Loucy (cell line): ENCODE measurements around the gene AMOTL2.

Experiments
- H2AFZ ChIP-seq: fragments of 200-600 bp; sonication (generic); 2 replicates; pipeline ENCODE4 v1.6.0; 2016; ENCODE audit warnings: antibody characterized with exemption, mild to moderate bottlenecking, low read length, moderate library complexity
- H3F3A ChIP-seq: fragments of 200-600 bp; 2 replicates; pipeline ENCODE4 v1.6.0; 2016; ENCODE audit warnings: antibody characterized with exemption, low read depth, mild to moderate bottlenecking
- H3K27me3 ChIP-seq: fragments of 200-600 bp; sonication (generic); 2 replicates; pipeline ENCODE4 v1.6.1; 2014; ENCODE audit warnings: low read length, mild to moderate bottlenecking; ENCODE audit not compliant: insufficient read depth, poor library complexity, severe bottlenecking
- H3K36me3 ChIP-seq: fragments of 200-600 bp; sonication (generic); 2 replicates; pipeline ENCODE4 v1.6.1; 2016; ENCODE audit warnings: low read length; ENCODE audit not compliant: insufficient read depth
- H3K4me1 ChIP-seq: fragments of 200-600 bp; sonication (generic); 2 replicates; pipeline ENCODE4 v1.5.1; 2014; ENCODE audit warnings: low read length, mild to moderate bottlenecking; ENCODE audit not compliant: insufficient read depth, poor library complexity, severe bottlenecking
- H3K4me2 ChIP-seq: fragments of 200-600 bp; sonication (generic); 2 replicates; pipeline ENCODE4 v1.6.0; 2014; ENCODE audit warnings: antibody characterized with exemption, low read length, low read depth, mild to moderate bottlenecking; ENCODE audit not compliant: poor library complexity, severe bottlenecking
- H3K4me3 ChIP-seq: fragments of 200-600 bp; sonication (generic); 2 replicates; pipeline ENCODE4 v1.5.1; 2014; ENCODE audit warnings: low read length, mild to moderate bottlenecking, mixed read lengths; ENCODE audit not compliant: poor library complexity, severe bottlenecking
- H3K79me2 ChIP-seq: fragments of 200-600 bp; sonication (generic); 2 replicates; pipeline ENCODE4 v1.6.1; 2014; ENCODE audit warnings: low read length; ENCODE audit not compliant: insufficient read depth
- H3K9ac ChIP-seq: fragments of 200-600 bp; sonication (generic); 2 replicates; pipeline ENCODE4 v1.6.0; 2014; ENCODE audit warnings: mild to moderate bottlenecking, low read depth, low read length, moderate library complexity; ENCODE audit not compliant: poor library complexity, severe bottlenecking
- H3K9me2 ChIP-seq: fragments of 200-600 bp; sonication (generic); replicated peaks from 2 replicates; pipeline ENCODE4 v1.6.1; 2016; ENCODE audit warnings: low read depth, low read length, mixed read lengths
- H3K9me3 ChIP-seq: fragments of 200-600 bp; sonication (generic); 2 replicates; pipeline ENCODE4 v1.6.1; 2014; ENCODE audit warnings: mild to moderate bottlenecking, antibody characterized with exemption, low read length, low read depth; ENCODE audit not compliant: insufficient read depth
- H4K20me1 ChIP-seq: fragments of 200-600 bp; sonication (generic); 2 replicates; pipeline ENCODE4 v1.6.0; 2014; ENCODE audit warnings: antibody characterized with exemption, low read length, mild to moderate bottlenecking; ENCODE audit not compliant: insufficient read depth, poor library complexity, severe bottlenecking
- EZH2phosphoT487 ChIP-seq: fragments of 200-600 bp; IDR thresholded peaks from 2 replicates; pipeline ENCODE4 v1.6.1; 2018; ENCODE audit warnings: antibody characterized with exemption, mild to moderate bottlenecking, moderate library complexity, borderline replicate concordance
- TF ChIP-seq, protein P1 (sequence below): fragments of 200-600 bp; sonication (generic); conservative IDR thresholded peaks from 2 replicates; pipeline ENCODE4 v1.5.1; 2014; ENCODE audit warnings: mild to moderate bottlenecking, antibody characterized with exemption, low read length

AMOTL2 gene

DNA sequence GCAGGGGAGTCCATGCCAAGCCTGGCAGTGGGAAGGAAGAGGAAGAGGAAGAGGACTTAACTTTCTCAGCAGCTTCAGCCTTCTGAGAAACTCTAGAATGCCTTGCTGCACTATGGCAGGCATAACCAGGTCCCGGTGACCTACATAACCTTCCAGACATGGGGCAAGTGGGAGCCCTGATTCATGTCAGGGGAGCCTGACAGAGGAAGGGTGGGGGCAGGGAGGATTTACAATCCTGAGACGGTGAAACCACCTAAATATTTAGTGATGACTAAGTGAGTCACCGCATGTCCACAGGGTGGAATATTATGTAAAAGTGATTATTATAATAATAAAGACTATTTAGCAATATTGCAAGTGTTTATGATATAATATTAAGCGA lies 46.7 kb downstream of the AMOTL2 start:
- Histone ChIP-seq H3K9me3 (no peaks in the 10 kb centered on the region), H3K36me3 (no peaks in the 10 kb centered on the region), H3K9ac (no peak overlapping the region), H3K27me3 (no peaks in the 10 kb centered on the region), H3F3A (no peaks in the 10 kb centered on the region), H3K4me3 (no peak overlapping the region), H3K9me2 (no peaks in the 10 kb centered on the region), H3K4me1 (no peaks in the 10 kb centered on the region), H2AFZ (no peak overlapping the region), H3K79me2 (no peaks in the 10 kb centered on the region), H4K20me1 (no peaks in the 10 kb centered on the region), H3K4me2 (no peak overlapping the region)
- no peak for TF ChIP-seq EZH2phosphoT487
- TF ChIP-seq, protein P1, sequence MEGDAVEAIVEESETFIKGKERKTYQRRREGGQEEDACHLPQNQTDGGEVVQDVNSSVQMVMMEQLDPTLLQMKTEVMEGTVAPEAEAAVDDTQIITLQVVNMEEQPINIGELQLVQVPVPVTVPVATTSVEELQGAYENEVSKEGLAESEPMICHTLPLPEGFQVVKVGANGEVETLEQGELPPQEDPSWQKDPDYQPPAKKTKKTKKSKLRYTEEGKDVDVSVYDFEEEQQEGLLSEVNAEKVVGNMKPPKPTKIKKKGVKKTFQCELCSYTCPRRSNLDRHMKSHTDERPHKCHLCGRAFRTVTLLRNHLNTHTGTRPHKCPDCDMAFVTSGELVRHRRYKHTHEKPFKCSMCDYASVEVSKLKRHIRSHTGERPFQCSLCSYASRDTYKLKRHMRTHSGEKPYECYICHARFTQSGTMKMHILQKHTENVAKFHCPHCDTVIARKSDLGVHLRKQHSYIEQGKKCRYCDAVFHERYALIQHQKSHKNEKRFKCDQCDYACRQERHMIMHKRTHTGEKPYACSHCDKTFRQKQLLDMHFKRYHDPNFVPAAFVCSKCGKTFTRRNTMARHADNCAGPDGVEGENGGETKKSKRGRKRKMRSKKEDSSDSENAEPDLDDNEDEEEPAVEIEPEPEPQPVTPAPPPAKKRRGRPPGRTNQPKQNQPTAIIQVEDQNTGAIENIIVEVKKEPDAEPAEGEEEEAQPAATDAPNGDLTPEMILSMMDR, result no peak

- Histone ChIP-seq H3K36me3 (no peaks in the 10 kb centered on the region), H3K79me2 (no peaks in the 10 kb centered on the region), H3K4me3 (no peak overlapping the region), H3F3A (no peaks in the 10 kb centered on the region), H3K9ac (no peak overlapping the region), H4K20me1 (no peaks in the 10 kb centered on the region), H2AFZ (no peak overlapping the region), H3K4me2 (no peak overlapping the region), H3K9me2 (no peaks in the 10 kb centered on the region), H3K9me3 (no peaks in the 10 kb centered on the region), H3K4me1 (no peaks in the 10 kb centered on the region), H3K27me3 (no peaks in the 10 kb centered on the region)
- TF ChIP-seq, protein P1, result no peak
- no peak for TF ChIP-seq EZH2phosphoT487
Measured at GRCh38 chr3:134326760-134327593, 47.3 kb downstream of the AMOTL2 start.

GRCh38 chr3:134326126-134326525 lies 48.1 kb downstream of the AMOTL2 start:
- no peaks in the 10 kb centered on the region for H3F3A ChIP-seq

More at GRCh38 chr3:134326126-134326525, 48.1 kb downstream of the AMOTL2 start:
- no peak overlapping the region for H3K9ac ChIP-seq
- no peak overlapping the region for H3K4me2 ChIP-seq
- no peaks in the 10 kb centered on the region for H3K4me1 ChIP-seq
- no peaks in the 10 kb centered on the region for H3K9me3 ChIP-seq
- H2AFZ ChIP-seq, result no peak overlapping the region
- H3K4me3 ChIP-seq, result no peak overlapping the region
- H3K79me2 ChIP-seq, result no peaks in the 10 kb centered on the region
- no peaks in the 10 kb centered on the region for H3K9me2 ChIP-seq
- H3K36me3 ChIP-seq, result no peaks in the 10 kb centered on the region
- H3K27me3 ChIP-seq, result no peaks in the 10 kb centered on the region
- TF ChIP-seq EZH2phosphoT487, result no peak
- TF ChIP-seq, protein P1, result no peak
- no peaks in the 10 kb centered on the region for H4K20me1 ChIP-seq
